GM18499 (cell line): ENCODE results near the gene SLC39A11.
"Not testable (repeated sequence)": the region's sequence is repeated elsewhere in the genome, so short reads cannot be mapped to it uniquely, and the experiment has no call there.

ENCODE experiments used
- ATAC-seq: cut with Tn5 transposase; IDR thresholded peaks from one replicate; pipeline ENCODE4 v1.9.1; 2021; ENCODE audit warnings: moderate number of reproducible peaks; ENCODE audit not compliant: insufficient read depth, unreplicated experiment

Gene SLC39A11

DNA sequence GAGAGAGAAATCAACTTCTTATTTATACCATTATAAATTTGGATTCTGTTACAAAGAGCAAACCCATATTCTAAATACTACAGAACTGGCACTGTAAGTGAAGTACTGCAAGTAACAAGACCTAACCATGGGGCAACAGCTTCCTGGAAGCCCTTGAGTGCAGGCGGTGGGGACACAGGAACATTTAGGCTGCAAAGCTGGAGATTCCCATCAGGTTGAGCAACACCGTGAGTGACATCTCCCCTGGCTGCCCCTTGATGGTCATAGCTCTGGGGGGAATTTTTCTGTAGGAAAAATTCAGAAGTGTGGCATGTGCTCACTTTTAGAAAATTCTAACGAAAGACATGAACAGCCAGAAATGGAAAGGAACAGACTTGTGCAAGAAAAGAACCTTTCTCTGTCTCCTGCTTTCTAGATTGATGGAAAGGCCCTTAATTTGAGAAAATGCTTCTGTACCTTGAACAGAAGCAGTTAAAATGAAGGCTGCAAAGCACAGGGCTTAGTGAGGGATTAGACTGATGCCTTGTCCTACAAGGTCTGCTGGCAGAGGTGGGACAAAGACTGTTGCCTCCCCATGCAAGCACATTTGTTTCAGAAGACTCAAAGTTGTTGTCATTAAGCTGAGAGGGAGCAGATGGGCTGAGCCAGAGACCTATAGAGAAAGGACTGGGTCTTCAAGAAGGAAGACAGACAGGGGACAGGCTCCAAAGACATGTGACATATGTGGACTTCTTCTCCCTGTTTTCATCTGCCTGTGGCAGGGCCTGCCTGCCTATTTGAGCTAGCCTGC is 380.8 kb downstream of the SLC39A11 start:
- no peak for ATAC-seq

DNA sequence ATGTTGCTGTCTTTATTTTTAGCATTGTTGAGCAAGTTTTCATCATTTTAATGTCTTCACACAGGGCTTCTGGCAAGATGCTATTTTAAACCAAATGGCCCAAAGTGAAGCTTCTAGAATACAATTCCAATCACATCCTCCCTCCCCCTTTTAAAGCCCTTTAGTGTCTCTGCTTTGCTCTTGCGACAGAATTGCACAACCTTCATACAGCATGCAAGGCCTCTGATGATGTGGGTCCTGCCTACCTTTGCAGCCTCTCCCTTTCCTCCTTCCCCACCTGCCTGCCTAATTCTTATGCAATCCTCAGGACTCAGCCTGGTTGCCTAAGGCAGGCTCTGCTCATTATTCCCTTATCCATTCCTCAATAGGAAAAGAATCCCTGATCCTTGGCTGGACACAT is 381.7 kb downstream of the SLC39A11 start:
- ATAC-seq: no peak

GRCh38 chr17:72710202-72710601 is 382.3 kb downstream of the SLC39A11 start:
- no peak for ATAC-seq

DNA sequence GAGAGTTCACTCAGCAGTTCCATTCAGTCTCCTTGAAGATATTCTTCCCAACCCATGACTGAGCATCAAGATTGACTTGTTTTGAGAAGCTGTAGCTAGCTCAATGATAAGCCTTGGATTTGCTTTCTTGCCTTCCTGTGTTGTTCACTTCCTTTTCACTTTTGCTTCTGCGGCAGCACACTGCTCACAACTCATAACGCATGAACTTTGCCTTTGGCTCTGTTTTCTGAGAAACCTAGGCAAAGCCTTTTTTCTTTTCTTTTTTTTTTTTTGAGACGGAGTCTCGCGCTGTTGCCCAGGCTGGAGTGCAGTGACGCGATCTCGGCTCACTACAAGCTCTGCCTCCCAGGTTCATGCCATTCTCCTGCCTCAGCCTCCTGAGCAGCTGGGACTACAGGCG is 383.8 kb downstream of the SLC39A11 start:
- not testable (repeated sequence) for ATAC-seq

- no peak for ATAC-seq
These were observed 384.6 kb downstream of the SLC39A11 start for GRCh38 chr17:72707881-72708280.

DNA sequence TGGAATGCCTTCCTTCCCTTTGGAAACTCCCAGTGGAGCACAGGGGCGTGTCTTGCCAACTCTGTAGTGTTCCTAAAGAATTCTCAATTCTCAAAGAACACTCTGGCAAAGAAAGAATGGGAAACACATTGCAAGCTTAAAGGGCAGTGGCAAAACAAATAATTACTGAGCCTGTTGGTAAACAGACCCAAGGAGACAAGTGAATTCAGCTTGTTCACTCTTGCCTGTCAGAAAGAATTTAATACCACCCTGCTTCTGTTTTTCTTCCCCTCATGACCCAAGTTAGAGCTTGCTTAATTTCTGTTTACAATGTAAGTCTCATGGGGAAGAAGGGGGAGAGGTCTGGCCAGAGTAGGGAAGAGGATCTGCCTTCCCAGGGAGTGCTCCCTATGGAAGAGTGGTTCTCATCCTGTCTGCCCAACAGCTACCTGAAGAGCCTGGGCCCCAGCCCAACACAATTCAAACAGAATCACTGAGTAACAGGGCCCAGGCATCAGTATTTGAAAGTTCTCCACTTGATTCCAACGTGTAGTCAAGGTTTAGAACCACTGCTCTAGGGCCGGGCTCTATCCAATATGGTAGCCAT is 386.0 kb downstream of the SLC39A11 start:
- ATAC-seq: no peak

DNA sequence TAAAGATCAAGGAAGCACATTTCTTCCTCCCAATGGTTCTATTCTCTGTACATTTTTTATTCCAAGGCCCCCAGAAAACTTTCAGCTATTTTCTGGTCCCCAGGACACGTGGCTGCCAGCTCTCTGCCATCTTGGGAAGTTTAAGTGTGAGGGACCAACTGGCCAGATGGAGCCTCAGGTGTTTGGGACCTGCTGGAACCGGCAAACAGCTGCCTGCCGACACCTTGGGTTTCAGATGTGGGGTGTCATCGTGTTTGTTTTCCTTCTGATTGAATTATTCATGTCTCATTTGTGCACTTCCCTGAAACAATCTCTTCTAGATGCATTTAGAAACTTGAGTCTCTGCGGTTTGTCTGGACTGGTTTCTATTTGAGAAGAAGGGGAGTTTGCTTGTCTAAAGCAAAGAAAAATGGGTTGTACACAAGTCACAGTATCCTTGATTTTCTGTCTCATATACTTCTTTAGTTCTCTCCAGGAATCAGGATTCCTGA is 386.5 kb downstream of the SLC39A11 start:
- peak; percentile 66 for ATAC-seq

GRCh38 chr17:72702998-72703397 is 389.5 kb downstream of the SLC39A11 start:
- ATAC-seq: no peak

DNA sequence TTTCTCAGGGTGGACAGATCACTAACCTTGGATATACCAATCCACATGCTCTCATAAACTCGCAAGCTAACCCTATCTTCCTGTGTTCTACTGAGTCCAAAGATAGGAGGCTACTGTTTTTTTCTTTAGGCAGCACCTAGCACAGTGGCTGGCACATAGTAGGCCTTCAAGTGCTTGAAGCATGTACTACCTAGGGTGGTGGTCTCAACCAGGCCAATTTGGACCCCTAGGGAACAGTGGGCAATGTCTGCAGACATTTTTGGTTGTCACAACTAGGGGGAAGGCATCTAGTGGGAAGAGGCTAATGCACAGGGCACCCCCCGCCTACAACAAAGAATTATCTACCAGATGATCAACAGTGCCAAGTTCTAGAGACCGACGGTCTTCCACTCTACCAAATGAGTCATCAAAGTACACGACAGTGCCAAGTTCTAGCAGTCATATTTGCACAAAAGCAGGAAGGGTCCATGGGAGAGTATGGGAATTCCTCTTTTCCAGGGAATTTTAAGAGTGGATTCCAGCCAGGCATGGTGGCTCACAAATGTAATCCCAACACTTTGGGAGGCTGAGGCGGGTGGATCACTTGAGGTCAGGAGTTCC is 390.3 kb downstream of the SLC39A11 start:
- no peak for ATAC-seq

DNA sequence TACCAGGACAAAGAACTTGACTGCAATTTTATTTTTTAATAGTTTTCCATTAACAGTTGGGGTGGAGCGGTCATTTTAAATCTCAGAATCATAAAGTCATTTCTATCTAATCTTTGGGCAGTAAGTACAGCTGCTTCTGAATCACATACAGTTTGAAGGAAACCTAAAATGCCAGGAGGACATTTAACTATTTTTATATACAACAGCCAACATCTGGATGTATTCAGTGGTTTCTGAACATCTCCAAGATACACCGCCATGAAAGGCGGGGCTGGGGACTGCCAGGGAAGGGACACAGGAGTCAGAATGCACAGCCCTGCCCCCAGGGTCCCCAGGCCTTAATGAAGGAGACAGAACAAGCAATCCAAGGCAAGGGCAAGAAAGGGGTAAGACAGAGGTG is 392.3 kb downstream of the SLC39A11 start:
- no peak for ATAC-seq

GRCh38 chr17:72699545-72699944 is 392.9 kb downstream of the SLC39A11 start:
- ATAC-seq: no peak

DNA sequence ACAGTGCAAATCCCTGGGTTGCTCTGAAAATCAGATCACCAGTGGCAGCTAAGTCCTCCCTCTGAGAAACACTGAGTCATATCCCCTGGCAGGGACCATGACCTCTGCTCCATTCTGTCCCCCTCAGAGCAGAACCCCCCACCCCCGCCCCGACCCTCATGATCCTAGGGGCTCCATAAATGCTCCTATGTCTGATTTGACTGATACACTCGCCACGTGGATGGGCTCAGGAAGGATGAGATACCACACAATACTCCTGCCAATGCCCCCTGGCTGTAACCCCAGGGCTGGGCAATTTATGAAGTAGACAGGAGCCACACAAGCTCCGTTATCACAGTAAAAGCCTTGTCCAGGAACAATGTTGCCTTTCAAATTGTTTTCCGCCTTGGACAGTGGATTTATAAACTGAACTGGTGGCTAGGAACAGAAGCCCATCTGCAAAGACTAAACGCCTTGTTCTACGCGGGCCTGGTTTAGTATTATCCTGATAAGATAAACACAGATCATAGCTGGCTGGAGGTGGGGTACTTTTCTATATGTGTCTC is 394.8 kb downstream of the SLC39A11 start:
- no peak for ATAC-seq

DNA sequence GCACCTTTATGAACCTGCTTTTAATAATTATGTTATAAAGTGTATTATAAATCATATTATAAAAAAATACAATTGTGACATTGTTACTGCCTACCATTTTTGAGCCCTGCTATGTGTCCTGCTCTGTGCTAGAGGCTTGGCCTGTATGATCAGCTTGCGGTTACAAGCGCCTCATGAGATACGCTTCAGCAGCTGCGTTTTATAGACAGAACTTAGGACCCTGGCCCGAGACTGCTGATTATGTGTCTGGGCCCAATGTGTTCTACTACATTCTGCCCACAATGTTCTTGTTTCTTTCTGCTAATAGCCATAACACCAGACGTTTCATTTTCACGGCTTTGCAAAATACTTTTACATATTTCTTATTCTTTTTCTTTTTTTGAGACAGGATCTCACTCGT is 395.8 kb downstream of the SLC39A11 start:
- no peak for ATAC-seq

DNA sequence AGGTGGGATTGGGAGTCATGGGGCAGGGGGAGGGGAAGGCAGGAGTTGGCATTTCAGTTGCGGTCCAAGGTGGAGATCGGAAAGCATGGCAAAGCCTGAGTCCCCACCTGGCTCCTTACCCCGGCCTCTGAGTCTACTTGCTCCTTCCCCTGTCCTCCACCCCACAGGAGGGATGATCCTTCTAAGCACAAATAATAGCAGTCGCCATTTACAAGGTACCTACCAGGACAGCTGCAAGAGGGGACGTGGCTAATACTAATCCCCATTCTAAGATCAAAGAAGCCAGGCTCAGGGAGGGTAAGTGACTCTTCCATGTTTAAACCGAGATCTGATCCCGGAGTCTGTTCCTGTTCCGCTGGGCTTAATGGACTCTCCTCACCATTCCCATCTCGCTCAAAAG is 396.3 kb downstream of the SLC39A11 start:
- ATAC-seq: no peak

- no peak for ATAC-seq
These were observed 398.5 kb downstream of the SLC39A11 start for GRCh38 chr17:72693956-72694355.

GRCh38 chr17:72693151-72693878 is 399.2 kb downstream of the SLC39A11 start:
- ATAC-seq: no peak

DNA sequence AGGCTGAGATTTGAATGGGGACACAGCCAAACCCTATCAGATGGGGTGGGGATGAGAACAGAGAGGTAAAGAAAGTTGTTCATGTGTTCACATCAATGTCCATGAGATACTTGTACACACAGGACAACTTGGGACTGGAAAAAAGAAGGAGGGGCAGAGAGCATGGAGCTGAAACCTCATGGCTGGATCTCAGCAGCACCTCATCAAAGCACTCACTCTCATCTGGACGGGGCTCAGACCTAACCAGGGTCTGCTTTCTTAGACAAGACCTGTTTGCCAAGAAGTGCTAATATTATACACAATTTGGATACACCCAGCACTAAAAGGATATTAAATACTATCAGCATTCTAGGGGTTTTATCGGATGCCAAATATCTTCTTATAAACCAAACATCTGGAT is 399.8 kb downstream of the SLC39A11 start:
- no peak for ATAC-seq

GRCh38 chr17:72691586-72691985 is 400.9 kb downstream of the SLC39A11 start:
- ATAC-seq: no peak

GRCh38 chr17:72691017-72691416 is 401.5 kb downstream of the SLC39A11 start:
- no peak for ATAC-seq

DNA sequence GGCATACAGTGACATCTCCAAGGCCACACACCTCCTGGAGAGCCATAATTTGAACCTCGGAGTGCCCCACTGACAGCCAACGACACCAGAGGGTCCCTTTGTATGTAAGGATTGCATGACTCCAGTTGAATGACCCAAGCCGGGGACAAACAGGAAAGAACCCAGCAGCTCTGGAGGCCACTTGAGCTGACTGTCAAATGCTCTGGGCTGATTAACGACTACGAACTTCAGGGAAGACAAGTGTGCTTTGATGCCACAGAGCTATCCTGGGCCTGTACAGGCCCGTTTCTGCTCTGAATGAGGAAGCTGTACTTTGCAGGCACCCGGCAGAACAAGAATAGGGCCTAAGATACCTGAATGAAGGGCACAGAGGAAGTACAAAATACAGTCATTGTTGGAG is 404.6 kb downstream of the SLC39A11 start:
- no peak for ATAC-seq
